Fibroblast of lung (primary cell): ENCODE results near the gene ERBB4. TPM values are rescaled to one million over a fixed set of nuclear protein-coding genes. Genes with fewer than 3 reads are reported as not detected.

ENCODE experiments used
- DNase-seq, 2 donors: peaks; one replicate each; pipeline versions ENCODE4 v3.0.0 to v3.0.0-alpha.2; 2010; ENCODE audit warnings: low read depth in 2 of 2
- H2AFZ ChIP-seq: 2 replicates; pipeline ENCODE4 v1.5.1; 2012; ENCODE audit warnings: low read length, control low read depth, inconsistent platforms
- H3K27ac ChIP-seq: 2 replicates; pipeline ENCODE4 v1.5.1; 2011; ENCODE audit warnings: low read length, control low read depth; ENCODE audit not compliant: insufficient read depth
- H3K27me3 ChIP-seq: 2 replicates; pipeline ENCODE4 v1.5.1; 2011; ENCODE audit warnings: mild to moderate bottlenecking, low read length; ENCODE audit not compliant: control insufficient read depth, insufficient read depth
- H3K36me3 ChIP-seq: 2 replicates; pipeline ENCODE4 v1.5.1; 2011; ENCODE audit warnings: low read length; ENCODE audit not compliant: control insufficient read depth, insufficient read depth
- H3K4me1 ChIP-seq: 2 replicates; pipeline ENCODE4 v1.5.1; 2011; ENCODE audit warnings: low read length; ENCODE audit not compliant: control insufficient read depth, insufficient read depth; ENCODE audit errors: extremely low read depth
- H3K4me2 ChIP-seq: 2 replicates; pipeline ENCODE4 v1.5.1; 2011; ENCODE audit warnings: low read length, control low read depth; ENCODE audit not compliant: insufficient read depth; ENCODE audit errors: extremely low read depth
- H3K4me3 ChIP-seq, 4 experiments: fragments of 200-600 bp in 1 of 4; sonication (generic) in 1 of 4; replicated peaks in 1 of 4; 2 replicates each; pipeline ENCODE4 v1.5.1; 2011 to 2016; ENCODE audit warnings: low read length in 4 of 4, low read depth in 3 of 4, mild to moderate bottlenecking in 3 of 4, control low read depth in 2 of 4, inconsistent platforms in 1 of 4, mixed read lengths in 1 of 4; ENCODE audit not compliant: insufficient read depth in 1 of 4; ENCODE audit errors: control extremely low read depth in 1 of 4
- H3K79me2 ChIP-seq: 2 replicates; pipeline ENCODE4 v1.5.1; 2012; ENCODE audit warnings: mild to moderate bottlenecking, low read length, inconsistent platforms; ENCODE audit not compliant: control insufficient read depth, insufficient read depth
- H3K9ac ChIP-seq: 2 replicates; pipeline ENCODE4 v1.5.1; 2011; ENCODE audit warnings: mild to moderate bottlenecking, low read length, control low read depth; ENCODE audit not compliant: insufficient read depth
- H3K9me3 ChIP-seq: 2 replicates; pipeline ENCODE4 v1.5.1; 2012; ENCODE audit warnings: low read depth, low read length; ENCODE audit not compliant: control insufficient read depth, insufficient read depth
- H4K20me1 ChIP-seq: 2 replicates; pipeline ENCODE4 v1.5.1; 2011; ENCODE audit warnings: low read length; ENCODE audit not compliant: control insufficient read depth, insufficient read depth; ENCODE audit errors: extremely low read depth
- EZH2 ChIP-seq: IDR thresholded peaks from 2 replicates; pipeline ENCODE4 v1.5.1; 2012; ENCODE audit warnings: low read length, control low read depth, mild to moderate bottlenecking; ENCODE audit errors: missing control alignments
- polyA plus RNA-seq, 2 donors: library from polyadenylated mRNA; depleted of rRNA in 1 of 2; stranded (reverse) in 1 of 2; unstranded in 1 of 2; fragments of >200 nt; gene quantifications; 2 replicates each; pipeline ENCODE4 v1.2.1, GENCODE V29; 2011 to 2012; ENCODE audit warnings: missing spikeins in 1 of 2
- total RNA-seq: library from RNA; depleted of rRNA; stranded (reverse); fragments of >200 nt; gene quantifications from 2 replicates; pipeline ENCODE4 v1.2.1, GENCODE V29; 2014
- TF ChIP-seq, protein P1 (sequence below), 2 donors: IDR thresholded peaks in 1 of 2; conservative IDR thresholded peaks in 1 of 2; 1 replicate in 1 of 2; 2 replicates in 1 of 2; pipeline ENCODE4 v1.5.1; 2011 to 2012; ENCODE audit warnings: low read length in 2 of 2, control low read depth in 1 of 2, inconsistent platforms in 1 of 2, low read depth in 1 of 2, mild to moderate bottlenecking in 1 of 2

Gene ERBB4
- total and polyA plus RNA-seq, 2 donors (not counting 1 experiment from before 2014, with no cell fraction given): 0.08 to 0.17 TPM

DNA sequence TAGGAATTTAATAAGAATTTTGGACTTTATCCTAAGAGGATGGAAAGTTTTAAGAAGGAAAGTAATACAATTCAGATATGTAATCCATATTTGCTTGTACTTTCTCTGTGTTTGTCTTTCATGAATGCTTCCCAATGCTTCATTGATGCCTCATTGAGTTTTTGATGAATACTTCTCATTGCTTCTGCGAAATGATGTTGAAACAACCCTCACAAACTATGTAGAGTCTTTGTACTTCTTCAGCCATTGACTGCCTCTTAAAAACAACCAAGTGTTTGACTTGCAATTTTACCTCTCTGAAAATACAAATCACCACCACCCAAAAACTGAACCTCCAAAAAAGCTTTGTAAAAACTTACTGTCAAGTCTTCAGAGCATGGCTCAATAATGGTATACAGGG lies 424.1 kb downstream of the ERBB4 start:
- no peak for DNase-seq
- Histone ChIP-seq H3K9ac (no peak overlapping the region), H3K27ac (no peak overlapping the region), H3K79me2 (no peaks in the 10 kb centered on the region), H3K4me3 (no peak overlapping the region), H3K27me3 (no peaks in the 10 kb centered on the region), H3K36me3 (no peaks in the 10 kb centered on the region), H3K9me3 (no peaks in the 10 kb centered on the region), H2AFZ (no peak overlapping the region), H3K4me1 (no peaks in the 10 kb centered on the region), H4K20me1 (no peaks in the 10 kb centered on the region), H3K4me2 (no peak overlapping the region)
- no peak for TF ChIP-seq EZH2
- TF ChIP-seq, protein P1, sequence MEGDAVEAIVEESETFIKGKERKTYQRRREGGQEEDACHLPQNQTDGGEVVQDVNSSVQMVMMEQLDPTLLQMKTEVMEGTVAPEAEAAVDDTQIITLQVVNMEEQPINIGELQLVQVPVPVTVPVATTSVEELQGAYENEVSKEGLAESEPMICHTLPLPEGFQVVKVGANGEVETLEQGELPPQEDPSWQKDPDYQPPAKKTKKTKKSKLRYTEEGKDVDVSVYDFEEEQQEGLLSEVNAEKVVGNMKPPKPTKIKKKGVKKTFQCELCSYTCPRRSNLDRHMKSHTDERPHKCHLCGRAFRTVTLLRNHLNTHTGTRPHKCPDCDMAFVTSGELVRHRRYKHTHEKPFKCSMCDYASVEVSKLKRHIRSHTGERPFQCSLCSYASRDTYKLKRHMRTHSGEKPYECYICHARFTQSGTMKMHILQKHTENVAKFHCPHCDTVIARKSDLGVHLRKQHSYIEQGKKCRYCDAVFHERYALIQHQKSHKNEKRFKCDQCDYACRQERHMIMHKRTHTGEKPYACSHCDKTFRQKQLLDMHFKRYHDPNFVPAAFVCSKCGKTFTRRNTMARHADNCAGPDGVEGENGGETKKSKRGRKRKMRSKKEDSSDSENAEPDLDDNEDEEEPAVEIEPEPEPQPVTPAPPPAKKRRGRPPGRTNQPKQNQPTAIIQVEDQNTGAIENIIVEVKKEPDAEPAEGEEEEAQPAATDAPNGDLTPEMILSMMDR (conservative IDR thresholded peaks at IDR 0.05 in 1 of 2, IDR thresholded peaks at IDR 0.05 in 1 of 2; ENCODE audit: low read depth in 1 of 2, low read length in 2 of 2): no peak

DNA sequence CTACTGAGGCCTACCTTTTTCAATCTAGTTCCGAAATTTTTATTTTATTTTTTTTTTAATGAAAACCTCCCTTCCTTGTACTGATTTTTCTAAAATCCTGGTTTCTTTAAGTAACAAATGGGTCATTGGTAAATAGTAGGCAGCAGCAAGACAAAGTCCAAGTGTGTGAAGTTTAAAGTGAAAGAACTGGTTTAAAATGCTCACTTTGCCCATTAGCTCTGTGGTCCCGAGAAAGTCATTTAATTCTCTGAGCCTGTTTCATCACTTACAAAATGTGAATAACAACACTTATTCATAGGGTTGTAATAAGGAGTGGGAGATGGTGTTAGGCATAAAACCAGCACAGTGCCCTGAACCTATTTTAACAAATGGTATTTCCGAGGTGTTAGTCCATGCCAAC lies 426.2 kb downstream of the ERBB4 start:
- H3K4me2 ChIP-seq: no peak overlapping the region
- H3K9me3 ChIP-seq: no peaks in the 10 kb centered on the region
- H3K36me3 ChIP-seq: no peaks in the 10 kb centered on the region
- no peak overlapping the region for H2AFZ ChIP-seq
- no peak for DNase-seq
- H3K9ac ChIP-seq: no peak overlapping the region
- TF ChIP-seq, protein P1 (conservative IDR thresholded peaks at IDR 0.05 in 1 of 2, IDR thresholded peaks at IDR 0.05 in 1 of 2; ENCODE audit: low read depth in 1 of 2, low read length in 2 of 2): no peak
- no peak for TF ChIP-seq EZH2
- H3K4me1 ChIP-seq: no peaks in the 10 kb centered on the region
- H3K79me2 ChIP-seq: no peaks in the 10 kb centered on the region
- no peaks in the 10 kb centered on the region for H4K20me1 ChIP-seq
- H3K27ac ChIP-seq: no peak overlapping the region
- H3K4me3 ChIP-seq: no peak overlapping the region
- H3K27me3 ChIP-seq: no peaks in the 10 kb centered on the region

DNA sequence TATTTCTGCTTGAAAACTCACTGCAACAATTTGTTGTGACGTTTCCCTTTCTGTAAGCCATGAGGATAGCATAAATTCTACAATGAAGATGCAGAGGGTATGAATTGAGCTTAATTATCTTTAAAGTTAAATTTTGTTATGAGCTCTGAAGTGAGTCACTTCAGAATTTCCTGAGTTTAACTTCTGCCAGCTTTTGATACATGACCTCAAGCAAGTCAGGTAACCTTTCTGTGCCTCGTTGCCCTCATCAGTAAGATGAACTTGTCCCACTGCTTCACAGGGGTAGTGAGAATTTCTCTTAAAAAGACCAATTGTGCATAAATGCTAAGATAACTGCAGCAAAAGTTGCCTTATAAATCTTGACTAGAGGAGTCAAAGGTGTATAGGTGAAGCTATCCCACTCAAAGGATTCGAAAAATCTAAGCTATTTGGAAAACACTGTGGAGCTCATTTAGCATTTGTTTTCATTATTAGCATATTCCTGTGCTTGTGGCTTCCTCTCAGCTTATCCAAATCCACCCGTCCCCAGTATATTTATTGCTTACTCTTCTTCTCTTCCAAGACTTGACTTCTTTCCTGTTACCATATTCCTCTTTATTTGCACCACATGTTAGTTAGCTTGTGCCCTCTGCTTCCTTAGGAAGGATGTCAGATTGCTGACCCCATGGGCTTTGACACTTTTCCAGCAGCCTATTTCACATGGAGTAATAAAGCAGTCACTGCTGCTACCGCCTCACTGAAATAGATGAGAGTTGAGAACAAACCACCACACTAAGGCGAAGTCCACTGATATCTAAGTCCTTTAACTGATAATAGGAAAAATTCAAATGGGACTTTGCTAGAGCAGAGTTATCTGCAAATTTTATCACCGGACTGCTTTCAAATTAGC lies 428.6 kb downstream of the ERBB4 start:
- no peaks in the 10 kb centered on the region for H3K27me3 ChIP-seq
- H3K36me3 ChIP-seq: no peaks in the 10 kb centered on the region
- no peak overlapping the region for H3K27ac ChIP-seq
- no peak overlapping the region for H3K4me2 ChIP-seq
- H3K4me3 ChIP-seq: no peak overlapping the region
- H3K79me2 ChIP-seq: no peaks in the 10 kb centered on the region
- H4K20me1 ChIP-seq: no peaks in the 10 kb centered on the region
- no peaks in the 10 kb centered on the region for H3K4me1 ChIP-seq
- DNase-seq: no peak
- H3K9me3 ChIP-seq: no peaks in the 10 kb centered on the region
- no peak overlapping the region for H2AFZ ChIP-seq
- no peak overlapping the region for H3K9ac ChIP-seq
- no peak for TF ChIP-seq EZH2
- TF ChIP-seq, protein P1 (conservative IDR thresholded peaks at IDR 0.05 in 1 of 2, IDR thresholded peaks at IDR 0.05 in 1 of 2; ENCODE audit: low read depth in 1 of 2, low read length in 2 of 2): no peak
